Esophagus (tissue), 2 donors: Measurements from ENCODE around the gene MAN2B2. TPM values are rescaled to one million over a fixed set of nuclear protein-coding genes. Genes with fewer than 3 reads are reported as not detected.

Source experiments
- H3K27ac ChIP-seq, 2 donors: one replicate each; pipeline ENCODE4 v1.5.1; 2013; ENCODE audit warnings: low read depth in 2 of 2, mild to moderate bottlenecking in 2 of 2, inconsistent platforms in 1 of 2, low read length in 1 of 2, moderate library complexity in 1 of 2
- H3K27me3 ChIP-seq, 2 donors: one replicate each; pipeline ENCODE4 v1.6.1; 2013; ENCODE audit warnings: low read length in 2 of 2, control low read depth in 1 of 2, mild to moderate bottlenecking in 1 of 2; ENCODE audit not compliant: insufficient read depth in 2 of 2, control insufficient read depth in 1 of 2
- H3K36me3 ChIP-seq, 2 donors: one replicate each; pipeline ENCODE4 v1.6.1; 2013; ENCODE audit warnings: low read length in 1 of 2; ENCODE audit not compliant: control insufficient read depth in 2 of 2, insufficient read depth in 2 of 2
- H3K4me1 ChIP-seq, 2 donors: one replicate each; pipeline ENCODE4 v1.6.1; 2013; ENCODE audit warnings: low read length in 1 of 2; ENCODE audit not compliant: control insufficient read depth in 2 of 2, insufficient read depth in 2 of 2
- H3K4me3 ChIP-seq, 2 donors: one replicate each; pipeline ENCODE4 v1.5.1; 2013; ENCODE audit warnings: low read length in 2 of 2, mild to moderate bottlenecking in 2 of 2, low read depth in 1 of 2, moderate library complexity in 1 of 2
- H3K9me3 ChIP-seq, 2 donors: one replicate each; pipeline ENCODE4 v1.6.1; 2013; ENCODE audit warnings: mild to moderate bottlenecking in 2 of 2, low read depth in 1 of 2, low read length in 1 of 2, moderate library complexity in 1 of 2; ENCODE audit not compliant: control insufficient read depth in 2 of 2, insufficient read depth in 1 of 2
- WGBS, 2 donors: extraction: QIAGEN DNeasy Blood & Tissue Kit; methylation state at CpG; one replicate each; pipeline ENCODE4 v1.1.7; 2013; 5-methylcytosine and 5-hydroxymethylcytosine counted together
- polyA plus RNA-seq, 2 donors: library from polyadenylated mRNA; stranded (reverse); fragments of 200-250 nt; gene quantifications; one replicate each; pipeline ENCODE4 v1.2.3, GENCODE V29; 2013
- donor health status: healthy with polysubstance abuse.
- donor health status: Bipolar disorder and iron deficiency.

The MAN2B2 gene
- polyA plus RNA-seq, 2 donors, result 6.5 to 7.3 TPM

DNA sequence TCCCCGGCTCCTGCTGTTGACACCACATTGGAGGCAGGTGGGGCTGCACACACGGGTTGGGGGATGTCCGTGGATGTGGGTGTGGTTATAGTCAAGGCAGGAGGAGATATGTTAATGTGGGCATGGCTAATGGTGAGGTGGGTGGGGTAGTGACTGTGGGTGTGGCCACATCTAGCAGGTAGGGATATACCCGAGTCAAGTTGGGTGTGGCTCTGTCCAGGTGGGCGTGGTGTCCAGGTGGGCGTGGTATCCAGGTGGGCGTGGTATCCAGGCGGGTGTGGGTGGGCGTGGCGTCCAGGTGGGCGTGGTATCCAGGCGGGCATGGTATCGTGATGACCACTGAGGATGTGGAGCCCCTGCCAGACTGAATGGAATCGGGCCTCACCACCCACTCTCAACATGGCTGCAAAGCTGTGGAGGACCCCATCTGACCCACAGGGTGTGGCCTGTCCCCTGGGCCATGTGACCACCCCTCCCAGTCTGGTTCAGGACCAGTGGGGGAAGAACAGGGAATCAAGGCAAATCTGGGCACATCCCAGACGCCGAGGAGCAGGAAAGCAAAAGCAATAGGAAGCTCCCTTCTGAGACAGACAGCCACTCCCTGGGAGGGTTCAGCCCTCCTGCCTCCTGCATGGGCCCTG is 21.0 kb downstream of the MAN2B2 start:
- WGBS, 2 donors, result 65 to 67% methylated on average over 16 of the region's 16 CpGs
- Histone ChIP-seq H3K4me1 (no peaks in the 10 kb centered on the region), H3K27me3 (no peaks in the 10 kb centered on the region), H3K9me3 (peaks cover 0 to 4% of the 10 kb centered on the region in 2 donors), H3K36me3 (peaks cover 13 to 47% of the 10 kb centered on the region in 2 donors), H3K27ac (no peak overlapping the region), H3K4me3 (no peak overlapping the region)

DNA sequence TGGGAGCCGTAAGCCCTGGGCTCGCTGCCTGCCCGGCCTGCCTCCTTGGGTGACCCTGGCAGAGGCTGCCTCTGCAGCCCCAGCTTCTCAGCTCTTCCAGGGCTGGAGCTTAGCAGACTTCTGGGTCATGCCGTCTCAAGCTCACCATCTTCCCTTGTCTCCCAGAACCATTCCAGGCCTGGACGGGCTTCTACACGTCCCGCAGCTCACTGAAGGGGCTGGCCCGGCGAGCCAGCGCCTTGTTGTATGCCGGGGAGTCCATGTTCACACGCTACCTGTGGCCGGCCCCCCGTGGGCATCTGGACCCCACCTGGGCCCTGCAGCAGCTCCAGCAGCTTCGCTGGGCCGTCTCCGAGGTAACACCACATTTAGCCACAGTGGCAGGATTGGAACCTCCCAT is 22.0 kb downstream of the MAN2B2 start:
- Histone ChIP-seq H3K9me3 (peaks cover 0 to 4% of the 10 kb centered on the region in 2 donors), H3K27me3 (no peaks in the 10 kb centered on the region), H3K36me3 (peaks cover 18 to 51% of the 10 kb centered on the region in 2 donors), H3K4me3 (no peak overlapping the region), H3K27ac (no peak overlapping the region), H3K4me1 (no peaks in the 10 kb centered on the region)
- 94 to 95% methylated on average over 17 of the region's 17 CpGs for WGBS, 2 donors

DNA sequence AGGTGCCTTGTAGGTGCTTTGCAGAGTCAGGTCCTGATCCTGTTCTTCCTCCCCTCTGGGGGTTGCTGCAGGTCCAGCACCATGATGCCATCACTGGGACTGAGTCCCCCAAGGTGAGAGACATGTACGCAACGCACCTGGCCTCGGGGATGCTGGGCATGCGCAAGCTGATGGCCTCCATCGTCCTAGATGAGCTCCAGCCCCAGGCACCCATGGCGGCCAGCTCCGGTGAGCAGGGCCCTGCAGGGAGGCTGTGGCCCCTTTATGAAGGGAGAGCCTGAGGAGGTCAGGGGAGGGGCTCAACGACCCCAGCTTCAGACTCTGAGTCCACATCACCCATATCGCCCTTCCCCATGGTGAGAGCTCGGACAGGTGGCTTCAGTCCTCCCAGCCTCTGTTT is 23.1 kb downstream of the MAN2B2 start:
- peaks cover 18 to 58% of the 10 kb centered on the region in 2 donors for H3K36me3 ChIP-seq
- H3K4me3 ChIP-seq, result no peak overlapping the region
- 90 to 92% methylated on average over 10 of the region's 10 CpGs for WGBS, 2 donors

DNA sequence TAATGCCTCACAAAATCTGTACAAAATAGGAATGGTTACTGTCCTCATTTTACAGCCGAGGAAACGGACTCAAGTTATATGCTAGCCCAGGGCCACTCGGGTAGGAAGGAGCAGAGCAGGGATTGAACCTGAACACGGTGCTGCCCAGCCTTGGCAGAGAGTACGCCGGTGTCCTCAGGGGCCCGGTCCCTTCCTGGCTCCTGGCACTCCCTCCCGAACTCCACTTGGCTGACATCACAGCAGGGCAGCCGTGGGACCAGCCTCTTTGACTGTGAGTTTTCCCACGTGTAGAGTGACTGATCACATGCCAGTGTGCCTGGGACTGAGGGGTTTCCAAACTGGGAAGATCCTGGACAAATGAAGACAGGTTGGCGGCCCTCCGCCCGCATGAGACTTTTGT is 23.7 kb downstream of the MAN2B2 start:
- Histone ChIP-seq H3K9me3 (peaks cover 0 to 4% of the 10 kb centered on the region in 2 donors), H3K27ac (no peak overlapping the region), H3K36me3 (peaks cover 18 to 56% of the 10 kb centered on the region in 2 donors), H3K27me3 (no peaks in the 10 kb centered on the region), H3K4me3 (no peak overlapping the region), H3K4me1 (no peaks in the 10 kb centered on the region)
- 86 to 87% methylated on average over 13 of the region's 13 CpGs for whole genome bisulfite sequencing, 2 donors

More for the DNA sequence above, 23.1 kb downstream of the MAN2B2 start:
- Histone ChIP-seq H3K9me3 (peaks cover 0 to 4% of the 10 kb centered on the region in 2 donors), H3K27ac (no peak overlapping the region), H3K27me3 (no peaks in the 10 kb centered on the region), H3K4me1 (no peaks in the 10 kb centered on the region)

DNA sequence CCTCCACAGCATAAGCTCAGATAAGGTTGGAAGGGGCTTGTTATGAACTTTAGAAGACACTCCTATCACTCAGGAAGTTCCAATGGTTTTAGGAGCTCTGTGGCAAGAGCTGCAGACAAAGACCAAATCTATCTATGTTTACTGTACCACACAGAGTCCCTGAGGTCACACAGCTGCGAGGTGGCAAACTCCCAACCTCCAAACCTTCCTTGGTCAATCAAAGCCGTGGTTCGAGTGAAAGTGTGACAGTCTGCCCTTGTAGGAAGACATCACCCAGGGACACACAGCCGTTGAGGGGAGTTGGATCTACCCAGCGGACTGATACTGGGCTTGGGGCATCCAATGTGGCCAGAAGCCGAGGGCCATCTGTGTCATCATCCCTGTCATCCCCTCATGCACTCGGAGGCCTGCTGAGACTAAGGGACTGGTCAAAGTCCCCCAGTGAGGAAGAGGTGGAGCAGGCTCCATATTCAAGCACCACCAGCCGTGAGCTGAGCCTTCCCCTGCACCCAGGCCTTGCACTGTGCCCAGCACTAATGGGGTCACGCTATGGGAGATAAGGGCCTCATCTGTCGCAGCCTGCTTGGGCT is 26.8 kb downstream of the MAN2B2 start:
- WGBS, 2 donors, result 88 to 91% methylated on average over 10 of the region's 10 CpGs
- Histone ChIP-seq H3K36me3 (peaks cover 16 to 54% of the 10 kb centered on the region in 2 donors), H3K4me1 (no peaks in the 10 kb centered on the region), H3K9me3 (peaks cover 0 to 6% of the 10 kb centered on the region in 2 donors), H3K4me3 (no peak overlapping the region), H3K27me3 (no peaks in the 10 kb centered on the region), H3K27ac (no peak overlapping the region)

DNA sequence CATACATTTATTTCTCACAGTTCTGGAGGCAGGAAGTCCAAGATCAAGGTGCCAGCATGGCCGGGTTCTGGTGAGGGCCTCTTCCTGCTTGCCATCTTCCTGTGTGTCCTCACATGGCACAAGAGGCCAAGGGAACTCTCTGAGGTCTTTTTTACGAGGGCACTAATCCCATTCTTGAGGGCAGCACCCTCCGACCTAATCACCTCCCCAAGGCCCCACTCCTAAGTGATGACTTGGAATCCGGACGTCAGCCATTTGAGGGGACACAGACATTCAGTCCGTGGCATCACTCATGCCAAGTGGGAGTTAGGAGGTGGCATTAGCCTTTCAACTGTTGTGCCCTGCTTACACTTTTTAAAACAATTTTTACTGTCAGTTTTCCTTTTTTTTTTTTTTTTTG is 27.3 kb downstream of the MAN2B2 start:
- Histone ChIP-seq H3K4me1 (no peaks in the 10 kb centered on the region), H3K36me3 (peaks cover 13 to 51% of the 10 kb centered on the region in 2 donors), H3K4me3 (no peak overlapping the region), H3K27me3 (no peaks in the 10 kb centered on the region), H3K27ac (no peak overlapping the region), H3K9me3 (peaks cover 0 to 6% of the 10 kb centered on the region in 2 donors)
- WGBS, 2 donors, result 94 to 95% methylated on average over 6 of the region's 6 CpGs

DNA sequence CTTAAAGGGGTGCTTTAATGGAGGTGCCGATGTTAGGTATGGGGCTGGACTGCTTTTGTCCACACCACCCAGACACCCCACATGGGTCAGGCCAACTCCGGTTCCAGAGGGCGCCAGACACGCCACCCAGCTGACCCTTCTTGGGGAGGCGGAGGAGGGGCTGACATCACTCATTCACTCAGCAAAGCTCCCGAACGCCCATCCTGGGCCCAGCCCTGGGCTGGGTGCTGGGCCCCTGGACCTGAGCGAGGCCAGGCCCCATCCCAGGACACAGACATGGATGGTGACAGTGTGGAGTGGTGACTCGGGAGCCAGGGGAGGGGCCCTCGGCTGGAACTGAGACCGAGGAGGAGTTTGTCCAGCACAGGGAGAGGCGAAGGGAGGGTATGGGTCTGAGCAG is 28.1 kb downstream of the MAN2B2 start:
- Histone ChIP-seq H3K4me1 (no peaks in the 10 kb centered on the region), H3K4me3 (no peak overlapping the region), H3K9me3 (peaks cover 0 to 6% of the 10 kb centered on the region in 2 donors), H3K36me3 (peaks cover 13 to 46% of the 10 kb centered on the region in 2 donors), H3K27ac (no peak overlapping the region), H3K27me3 (no peaks in the 10 kb centered on the region)
- 91 to 99% methylated on average over 12 of the region's 12 CpGs for WGBS, 2 donors

DNA sequence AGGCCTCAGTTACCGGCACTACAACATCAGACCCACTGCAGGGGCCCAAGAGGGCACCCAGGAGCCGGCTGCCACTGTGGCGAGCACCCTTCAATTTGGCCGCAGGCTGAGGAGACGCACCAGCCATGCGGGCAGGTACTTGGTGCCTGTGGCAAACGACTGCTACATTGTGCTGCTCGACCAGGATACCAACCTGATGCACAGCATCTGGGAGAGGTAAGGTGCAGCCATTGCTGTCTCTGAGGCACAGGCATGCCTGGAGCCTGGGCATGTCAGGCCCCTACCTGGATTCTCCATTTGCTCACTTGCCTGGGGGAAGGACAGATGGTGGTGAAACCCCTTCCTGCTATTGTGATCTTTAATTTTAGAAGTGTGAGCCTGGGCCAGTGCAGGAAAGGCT is 30.1 kb downstream of the MAN2B2 start:
- H3K27me3 ChIP-seq, result no peaks in the 10 kb centered on the region
- no peak overlapping the region for H3K27ac ChIP-seq
- 98 to 99% methylated on average over 8 of the region's 8 CpGs for WGBS, 2 donors
- H3K4me3 ChIP-seq, result no peak overlapping the region
- H3K9me3 ChIP-seq, result peaks cover 0 to 6% of the 10 kb centered on the region in 2 donors
- no peaks in the 10 kb centered on the region for H3K4me1 ChIP-seq
- H3K36me3 ChIP-seq, result peaks cover 17 to 59% of the 10 kb centered on the region in 2 donors

DNA sequence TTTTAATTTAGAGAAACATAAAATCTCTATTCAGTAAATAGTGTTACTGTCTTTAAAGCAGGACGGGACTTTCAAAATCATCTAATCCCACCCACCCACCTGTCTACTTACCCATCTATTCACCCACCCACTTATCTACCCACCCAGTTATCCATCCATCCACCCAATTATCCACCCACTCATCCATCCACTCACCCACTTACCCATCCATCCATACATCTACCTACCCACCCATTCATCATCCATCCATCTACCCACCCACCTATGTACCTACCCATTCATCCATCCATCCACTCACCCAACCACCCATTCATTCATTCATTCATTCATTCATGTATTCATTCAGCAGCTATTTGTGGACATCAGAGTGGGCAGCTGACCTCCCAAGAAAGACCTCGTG is 30.6 kb downstream of the MAN2B2 start:
- no peaks in the 10 kb centered on the region for H3K27me3 ChIP-seq
- H3K9me3 ChIP-seq, result peaks cover 0 to 6% of the 10 kb centered on the region in 2 donors
- WGBS, 2 donors, result 99 to 100% methylated on average over 2 of the region's 2 CpGs
- peaks cover 17 to 57% of the 10 kb centered on the region in 2 donors for H3K36me3 ChIP-seq
- H3K4me3 ChIP-seq, result no peak overlapping the region
- no peaks in the 10 kb centered on the region for H3K4me1 ChIP-seq
- H3K27ac ChIP-seq, result no peak overlapping the region
